ENCODE data around the gene PLAC1.

PLAC1 gene

GRCh38 chrX:134551376-134552048 lies 106.8 kb downstream of the PLAC1 start:
- no peaks in the 10 kb centered on the region for H3K9me3 ChIP-seq
- no peaks in the 10 kb centered on the region for H3K4me1 ChIP-seq
- TF ChIP-seq CTCF (IDR thresholded peaks at IDR 0.05; ENCODE audit: low read depth, low read length), result no peak
- no peaks in the 10 kb centered on the region for H3K27me3 ChIP-seq
- no peaks in the 10 kb centered on the region for H3K36me3 ChIP-seq
- no peak for DNase-seq
- H3K4me3 ChIP-seq (ENCODE audit: low read depth, low read length), result peak overlapping the region; percentile 82

GRCh38 chrX:134548257-134549201 lies 109.7 kb downstream of the PLAC1 start:
- no peaks in the 10 kb centered on the region for H3K4me1 ChIP-seq
- TF ChIP-seq CTCF (IDR thresholded peaks at IDR 0.05; ENCODE audit: low read depth, low read length), result no peak

GRCh38 chrX:134547047-134547679 lies 111.1 kb downstream of the PLAC1 start:
- H3K4me3 ChIP-seq (ENCODE audit: low read depth, low read length), result 0 out of 2 replicates have a peak overlapping the region, but pooled peaks have one; percentile 82
- no peaks in the 10 kb centered on the region for H3K9me3 ChIP-seq
- no peaks in the 10 kb centered on the region for H3K36me3 ChIP-seq
- TF ChIP-seq CTCF (IDR thresholded peaks at IDR 0.05; ENCODE audit: low read depth, low read length), result no peak
- H3K4me1 ChIP-seq, result no peaks in the 10 kb centered on the region; the same call in 1 of the 2 replicates
- no peak for DNase-seq
- H3K27me3 ChIP-seq, result no peaks in the 10 kb centered on the region

More at GRCh38 chrX:134548257-134549201, 109.7 kb downstream of the PLAC1 start:
- no peaks in the 10 kb centered on the region for H3K27me3 ChIP-seq
- peak overlapping the region; percentile 82 for H3K4me3 ChIP-seq (ENCODE audit: low read depth, low read length)
- no peaks in the 10 kb centered on the region for H3K36me3 ChIP-seq
- H3K9me3 ChIP-seq, result no peaks in the 10 kb centered on the region
- DNase-seq, result no peak

GRCh38 chrX:134546187-134546586 lies 112.1 kb downstream of the PLAC1 start:
- H3K9me3 ChIP-seq, result no peaks in the 10 kb centered on the region
- no peak for DNase-seq
- no peaks in the 10 kb centered on the region; the same call in 1 of the 2 replicates for H3K4me1 ChIP-seq
- TF ChIP-seq CTCF (IDR thresholded peaks at IDR 0.05; ENCODE audit: low read depth, low read length), result no peak
- no peak overlapping the region for H3K4me3 ChIP-seq (ENCODE audit: low read depth, low read length)
- no peaks in the 10 kb centered on the region for H3K36me3 ChIP-seq
- no peaks in the 10 kb centered on the region for H3K27me3 ChIP-seq

GRCh38 chrX:134545510-134545909 lies 112.8 kb downstream of the PLAC1 start:
- Histone ChIP-seq H3K4me1 (no peaks in the 10 kb centered on the region; the same call in 1 of the 2 replicates), H3K27me3 (no peaks in the 10 kb centered on the region), H3K36me3 (no peaks in the 10 kb centered on the region), H3K9me3 (no peaks in the 10 kb centered on the region), H3K4me3 (ENCODE audit: low read depth, low read length) (no peak overlapping the region)
- no peak for TF ChIP-seq CTCF (IDR thresholded peaks at IDR 0.05; ENCODE audit: low read depth, low read length)
- DNase-seq, result no peak
